HCT116 (cell line): Measurements from ENCODE around the gene TMC6. TPM values are rescaled to one million over a fixed set of nuclear protein-coding genes. Genes with fewer than 3 reads are reported as not detected.

Experiments used
- ATAC-seq: fragments of 200-7000 bp; cut with Tn5 transposase; 2 replicates; pipeline ENCODE4 v1.9.1; 2020; ENCODE audit warnings: mild to moderate bottlenecking, moderate library complexity
- BruUV-seq: library from RNA; stranded (reverse); fragments of 400-500 nt; replicated peaks from 2 replicates; lab custom pipeline; 2021; lab: Mats Ljungman, UMichigan
- CTCF ChIA-PET: fragments of 300-600 bp; sonication (Branson Sonifier 250); formaldehyde crosslinking; loops from one replicate; lab custom pipeline; 2021; ENCODE audit warnings: antibody characterized with exemption; lab: Charles Lee
- POLR2A ChIA-PET: fragments of 300-600, 350-600 bp; sonication (Branson Sonifier 250); formaldehyde crosslinking; loops from one replicate; lab custom pipeline; 2021; ENCODE audit warnings: antibody characterized with exemption; lab: Charles Lee
- RAD21 ChIA-PET, 2 experiments: fragments of 300-600 bp; sonication (Branson Sonifier 250); formaldehyde crosslinking; loops; one replicate each; lab custom pipeline; 2023; ENCODE audit warnings: low total read pairs in 2 of 2; ENCODE audit not compliant: uncharacterized antibody in 2 of 2, unreplicated experiment in 2 of 2, low non-redundant PET in 1 of 2; lab: Charles Lee
- DNase-seq: peaks from one replicate; pipeline ENCODE4 v3.0.0-alpha.2; 2010; ENCODE audit warnings: low read depth, low spot score
- H2AFZ ChIP-seq: fragments of 200-600 bp; shearing (Covaris generic), sonication (generic); 2 replicates; pipeline ENCODE4 v1.6.1; 2017; ENCODE audit warnings: low read depth, mixed run types, mixed read lengths, antibody characterized with exemption, low read length; ENCODE audit not compliant: poor library complexity, severe bottlenecking
- H3K27ac ChIP-seq: 2 replicates; pipeline ENCODE4 v1.5.1; 2012; ENCODE audit warnings: low read depth, low read length
- H3K27me3 ChIP-seq: fragments of 200-600 bp; sonication (generic); 2 replicates; pipeline ENCODE4 v1.6.1; 2016; ENCODE audit warnings: mixed run types, low read length, mixed read lengths; ENCODE audit not compliant: insufficient read depth
- H3K36me3 ChIP-seq, 2 experiments: fragments of 200-500 bp in 1 of 2; fragments of 200-600 bp in 1 of 2; sonication (Bioruptor generic) in 1 of 2; sonication (generic) in 1 of 2; 2 replicates each; pipeline versions ENCODE4 v1.5.1 to v1.6.1; 2014 to 2016; ENCODE audit warnings: low read length in 2 of 2, inconsistent platforms in 1 of 2, mixed read lengths in 1 of 2, mixed run types in 1 of 2; ENCODE audit not compliant: insufficient read depth in 2 of 2, control insufficient read depth in 1 of 2
- H3K4me1 ChIP-seq, 2 experiments: fragments of 200-600 bp in 1 of 2; sonication (generic) in 1 of 2; 2 replicates each; pipeline versions ENCODE4 v1.5.1 to v1.6.1; 2012 to 2017; ENCODE audit warnings: low read length in 2 of 2, inconsistent platforms in 1 of 2, mild to moderate bottlenecking in 1 of 2, mixed read lengths in 1 of 2, mixed run types in 1 of 2, moderate library complexity in 1 of 2; ENCODE audit not compliant: insufficient read depth in 2 of 2, control insufficient read depth in 1 of 2
- H3K4me2 ChIP-seq: fragments of 200-600 bp; sonication (generic); 2 replicates; pipeline ENCODE4 v1.6.1; 2017; ENCODE audit warnings: mixed run types, low read length, mixed read lengths
- H3K4me3 ChIP-seq, 2 experiments: fragments of 200-600 bp in 1 of 2; sonication (generic) in 1 of 2; replicated peaks in 1 of 2; 2 replicates each; pipeline ENCODE4 v1.5.1; 2011 to 2016; ENCODE audit warnings: low read length in 2 of 2, control low read depth in 1 of 2, low read depth in 1 of 2, mild to moderate bottlenecking in 1 of 2, mixed read lengths in 1 of 2, mixed run types in 1 of 2
- H3K79me2 ChIP-seq: fragments of 200-600 bp; sonication (generic); 2 replicates; pipeline ENCODE4 v1.6.1; 2017; ENCODE audit warnings: mild to moderate bottlenecking, mixed run types, low read length, moderate library complexity, mixed read lengths; ENCODE audit not compliant: insufficient read depth
- H3K9ac ChIP-seq: fragments of 200-600 bp; sonication (generic); 2 replicates; pipeline ENCODE4 v1.6.1; 2016; ENCODE audit warnings: low read length, mixed read lengths
- H3K9me2 ChIP-seq: fragments of 200-600 bp; sonication (generic), shearing (Covaris generic); 2 replicates; pipeline ENCODE4 v1.6.1; 2017; ENCODE audit warnings: mixed run types, mild to moderate bottlenecking, moderate library complexity; ENCODE audit not compliant: insufficient read depth
- H3K9me3 ChIP-seq, 2 experiments: fragments of 200-500 bp in 1 of 2; fragments of 200-600 bp in 1 of 2; sonication (Bioruptor generic) in 1 of 2; sonication (generic) in 1 of 2; 2 replicates each; pipeline ENCODE4 v1.6.1; 2014 to 2017; ENCODE audit warnings: low read length in 2 of 2, mixed read lengths in 2 of 2, inconsistent platforms in 1 of 2, low read depth in 1 of 2, mild to moderate bottlenecking in 1 of 2, mixed run types in 1 of 2, moderate library complexity in 1 of 2; ENCODE audit not compliant: control insufficient read depth in 1 of 2, insufficient read depth in 1 of 2
- H4K20me1 ChIP-seq: fragments of 200-600 bp; sonication (generic), shearing (Covaris generic); 2 replicates; pipeline ENCODE4 v1.6.1; 2017; ENCODE audit warnings: mixed run types, mild to moderate bottlenecking, moderate library complexity; ENCODE audit not compliant: insufficient read depth
- ELF1 ChIP-seq: IDR thresholded peaks from 2 replicates; pipeline ENCODE4 v1.6.1; 2012; ENCODE audit warnings: low read depth, borderline replicate concordance
- JUND ChIP-seq: IDR thresholded peaks from 2 replicates; pipeline ENCODE4 v1.6.1; 2012
- POLR2AphosphoS5 ChIP-seq: IDR thresholded peaks from 2 replicates; pipeline ENCODE4 v1.6.1; 2011; ENCODE audit warnings: mild to moderate bottlenecking, low read depth, low read length, moderate library complexity
- RAD21 ChIP-seq: IDR thresholded peaks from 2 replicates; pipeline ENCODE4 v1.6.1; 2012; ENCODE audit warnings: low read depth, mild to moderate bottlenecking
- SIN3A ChIP-seq: IDR thresholded peaks from 2 replicates; pipeline ENCODE4 v1.6.1; 2012; ENCODE audit warnings: low read depth
- SP1 ChIP-seq: IDR thresholded peaks from 2 replicates; pipeline ENCODE4 v1.6.1; 2012; ENCODE audit warnings: low read depth
- SRF ChIP-seq: IDR thresholded peaks from 2 replicates; pipeline ENCODE4 v1.6.1; 2012; ENCODE audit warnings: low read depth
- TCF7L2 ChIP-seq: IDR thresholded peaks from 2 replicates; pipeline ENCODE4 v1.7.0; 2011; ENCODE audit warnings: borderline replicate concordance, inconsistent platforms; ENCODE audit not compliant: insufficient read depth, insufficient read length; ENCODE audit errors: extremely low read depth
- YY1 ChIP-seq: IDR thresholded peaks from 2 replicates; pipeline ENCODE4 v1.6.1; 2011; ENCODE audit warnings: low read length, low read depth, moderate library complexity, mild to moderate bottlenecking; ENCODE audit not compliant: insufficient replicate concordance; ENCODE audit errors: extremely low read depth
- ZNF274 ChIP-seq: fragments of 200-500 bp; sonication (Bioruptor generic); IDR thresholded peaks from 2 replicates; pipeline ENCODE4 v1.6.1; 2014; ENCODE audit warnings: mild to moderate bottlenecking, low read depth, low read length, inconsistent platforms
- intact Hi-C: fragments of 100-400 bp; cut with micrococcal nuclease; formaldehyde crosslinking; loops from 2 replicates; pipeline ENCODE4 v1.10.0; 2022
- total RNA-seq: library from RNA; stranded (reverse); gene quantifications from one replicate; pipeline ENCODE4 v1.2.1, GENCODE V29; 2021; ENCODE audit not compliant: unreplicated experiment
- TF ChIP-seq, protein P1 (sequence below): IDR thresholded peaks from 2 replicates; pipeline ENCODE4 v1.6.1; 2012
- TF ChIP-seq, protein P2 (sequence below), 3 experiments: fragments of 200-600 bp in 1 of 3; sonication (generic) in 1 of 3; IDR thresholded peaks in 2 of 3; conservative IDR thresholded peaks in 1 of 3; 2 replicates each; pipeline ENCODE4 v1.5.1; 2012 to 2017; ENCODE audit warnings: low read depth in 2 of 3, low read length in 2 of 3, antibody characterized with exemption in 1 of 3, borderline replicate concordance in 1 of 3, control low read depth in 1 of 3, mild to moderate bottlenecking in 1 of 3, mixed read lengths in 1 of 3, mixed run types in 1 of 3, moderate library complexity in 1 of 3; ENCODE audit not compliant: insufficient read depth in 1 of 3
- TF ChIP-seq, protein P3 (sequence below): IDR thresholded peaks from 2 replicates; pipeline ENCODE4 v1.6.1; 2011; ENCODE audit warnings: mild to moderate bottlenecking, low read length, moderate library complexity; ENCODE audit not compliant: insufficient replicate concordance; ENCODE audit errors: extremely low read depth

TMC6 gene
- total RNA-seq, 1 experiment from 2014 or later = 142 TPM

DNA sequence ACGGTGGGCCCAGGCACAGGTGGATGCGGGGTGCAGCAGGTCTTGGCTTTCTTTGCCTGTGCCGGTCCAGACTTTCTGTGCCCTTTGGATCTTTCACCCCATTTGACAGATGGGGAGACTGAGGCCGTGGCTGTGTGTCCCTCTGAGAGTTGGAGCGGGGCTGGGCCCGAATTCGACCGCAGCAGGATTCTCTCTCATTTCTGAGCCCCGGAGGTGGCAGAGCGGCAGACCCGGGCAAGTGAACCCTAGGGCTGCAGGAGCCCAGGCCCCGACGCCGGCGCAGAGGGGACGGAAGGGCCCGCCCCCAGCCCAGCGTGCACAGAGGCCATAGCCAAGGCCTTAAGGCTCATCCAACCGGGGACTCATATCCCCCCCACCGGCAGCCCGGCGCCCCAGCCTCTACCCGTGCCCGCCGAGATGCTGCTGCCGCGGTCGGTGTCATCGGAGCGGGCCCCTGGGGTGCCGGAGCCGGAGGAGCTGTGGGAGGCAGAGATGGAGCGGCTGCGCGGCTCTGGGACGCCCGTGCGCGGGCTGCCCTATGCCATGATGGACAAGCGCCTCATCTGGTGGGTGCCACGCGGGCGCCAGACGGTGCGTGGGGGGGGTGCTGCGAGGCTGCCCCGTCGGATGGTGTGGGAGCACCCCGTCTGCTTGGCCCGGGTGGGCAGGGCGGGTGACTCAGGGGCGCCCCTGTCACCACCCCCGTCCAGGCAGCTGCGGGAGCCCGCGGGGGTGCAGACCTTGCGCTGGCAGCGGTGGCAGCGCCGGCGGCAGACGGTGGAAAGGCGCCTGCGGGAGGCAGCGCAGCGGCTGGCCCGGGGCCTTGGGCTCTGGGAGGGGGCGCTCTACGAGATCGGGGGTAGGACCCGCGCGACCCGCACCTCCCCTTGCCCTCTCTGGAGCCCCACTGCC lies 2.9 kb upstream of the TMC6 start:
- peaks cover 15% of the 10 kb centered on the region; the same call in 1 of the 2 replicates for H3K79me2 ChIP-seq
- H4K20me1 ChIP-seq = no peaks in the 10 kb centered on the region
- peaks cover 39 to 74% of the 10 kb centered on the region in 2 experiments for H3K4me1 ChIP-seq
- peak overlapping the region; percentile 57 to 68 for H3K4me3 ChIP-seq
- DNase-seq (no peak), ATAC-seq (peak; percentile 7; the same call in 1 of the 2 replicates)
- no TSS peak for BruUV-seq
- H3K36me3 ChIP-seq = no peaks in the 10 kb centered on the region
- H2AFZ ChIP-seq = no peak overlapping the region
- no peaks in the 10 kb centered on the region for H3K27me3 ChIP-seq
- CTCF ChIA-PET = interaction anchor here (1.0 to 1.8 kb wide), 5 partner anchors 8 to 120 kb away, joined by 3 to 7 read pairs (median 5); no protein-coding TSS in a partner anchor
- no peaks in the 10 kb centered on the region for H3K9me2 ChIP-seq
- no peak for TF ChIP-seq POLR2AphosphoS5
- no peak for TF ChIP-seq ELF1
- no peak for TF ChIP-seq SRF
- TF ChIP-seq SIN3A = no peak
- TF ChIP-seq, protein P1, sequence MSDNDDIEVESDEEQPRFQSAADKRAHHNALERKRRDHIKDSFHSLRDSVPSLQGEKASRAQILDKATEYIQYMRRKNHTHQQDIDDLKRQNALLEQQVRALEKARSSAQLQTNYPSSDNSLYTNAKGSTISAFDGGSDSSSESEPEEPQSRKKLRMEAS = no peak
- TF ChIP-seq TCF7L2 = no peak
- no peak for TF ChIP-seq SP1
- no peak for TF ChIP-seq JUND
- no peak for TF ChIP-seq YY1
- TF ChIP-seq, protein P2, sequence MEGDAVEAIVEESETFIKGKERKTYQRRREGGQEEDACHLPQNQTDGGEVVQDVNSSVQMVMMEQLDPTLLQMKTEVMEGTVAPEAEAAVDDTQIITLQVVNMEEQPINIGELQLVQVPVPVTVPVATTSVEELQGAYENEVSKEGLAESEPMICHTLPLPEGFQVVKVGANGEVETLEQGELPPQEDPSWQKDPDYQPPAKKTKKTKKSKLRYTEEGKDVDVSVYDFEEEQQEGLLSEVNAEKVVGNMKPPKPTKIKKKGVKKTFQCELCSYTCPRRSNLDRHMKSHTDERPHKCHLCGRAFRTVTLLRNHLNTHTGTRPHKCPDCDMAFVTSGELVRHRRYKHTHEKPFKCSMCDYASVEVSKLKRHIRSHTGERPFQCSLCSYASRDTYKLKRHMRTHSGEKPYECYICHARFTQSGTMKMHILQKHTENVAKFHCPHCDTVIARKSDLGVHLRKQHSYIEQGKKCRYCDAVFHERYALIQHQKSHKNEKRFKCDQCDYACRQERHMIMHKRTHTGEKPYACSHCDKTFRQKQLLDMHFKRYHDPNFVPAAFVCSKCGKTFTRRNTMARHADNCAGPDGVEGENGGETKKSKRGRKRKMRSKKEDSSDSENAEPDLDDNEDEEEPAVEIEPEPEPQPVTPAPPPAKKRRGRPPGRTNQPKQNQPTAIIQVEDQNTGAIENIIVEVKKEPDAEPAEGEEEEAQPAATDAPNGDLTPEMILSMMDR (IDR thresholded peaks at IDR 0.05 in 2 of 3, conservative IDR thresholded peaks at IDR 0.05 in 1 of 3; ENCODE audit: borderline replicate concordance in 1 of 3, insufficient read depth in 1 of 3, low read depth in 2 of 3, low read length in 2 of 3) = no peak; a peak in 1 of 6 replicates
- TF ChIP-seq RAD21 = no peak
- TF ChIP-seq, protein P3, sequence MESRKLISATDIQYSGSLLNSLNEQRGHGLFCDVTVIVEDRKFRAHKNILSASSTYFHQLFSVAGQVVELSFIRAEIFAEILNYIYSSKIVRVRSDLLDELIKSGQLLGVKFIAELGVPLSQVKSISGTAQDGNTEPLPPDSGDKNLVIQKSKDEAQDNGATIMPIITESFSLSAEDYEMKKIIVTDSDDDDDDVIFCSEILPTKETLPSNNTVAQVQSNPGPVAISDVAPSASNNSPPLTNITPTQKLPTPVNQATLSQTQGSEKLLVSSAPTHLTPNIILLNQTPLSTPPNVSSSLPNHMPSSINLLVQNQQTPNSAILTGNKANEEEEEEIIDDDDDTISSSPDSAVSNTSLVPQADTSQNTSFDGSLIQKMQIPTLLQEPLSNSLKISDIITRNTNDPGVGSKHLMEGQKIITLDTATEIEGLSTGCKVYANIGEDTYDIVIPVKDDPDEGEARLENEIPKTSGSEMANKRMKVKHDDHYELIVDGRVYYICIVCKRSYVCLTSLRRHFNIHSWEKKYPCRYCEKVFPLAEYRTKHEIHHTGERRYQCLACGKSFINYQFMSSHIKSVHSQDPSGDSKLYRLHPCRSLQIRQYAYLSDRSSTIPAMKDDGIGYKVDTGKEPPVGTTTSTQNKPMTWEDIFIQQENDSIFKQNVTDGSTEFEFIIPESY = no peak
- no peak for TF ChIP-seq ZNF274
- H3K9me3 ChIP-seq = no peaks in the 10 kb centered on the region
- H3K27ac ChIP-seq = peak overlapping the region; percentile 49; the same call in 1 of the 2 replicates
- POLR2A ChIA-PET = interaction anchor here (4.2 kb wide), 1 partner anchor 7 kb away, joined by 35 read pairs; no protein-coding TSS in a partner anchor
- RAD21 ChIA-PET = interaction anchor here in 1 of 2 experiments (1.3 kb wide), 1 partner anchor 120 kb away, joined by 4 read pairs; no protein-coding TSS in a partner anchor
- H3K4me2 ChIP-seq = peak overlapping the region; percentile 96
- intact Hi-C loops = no loop called here
- peak overlapping the region; percentile 71 for H3K9ac ChIP-seq
